Measurements from ENCODE around the gene CARS2. TPM values are rescaled to one million over a fixed set of nuclear protein-coding genes. Genes with fewer than 3 reads are reported as not detected.
A peak's percentile ranks its signal among the peaks of the same experiment; 100 is the strongest.
"Not testable (repeated sequence)": the region's sequence is repeated elsewhere in the genome, so short reads cannot be mapped to it uniquely, and the experiment has no call there.

CARS2 gene
- total RNA-seq, 6 experiments from 2014 or later = 50.1 to 68.0 (median 52.9) TPM

- Mint-ChIP-seq H3K4me3 (peak overlapping the region; percentile 53), H3K27me3 (ENCODE audit: insufficient read depth) (no peaks in the 10 kb centered on the region), H3K4me1 (ENCODE audit: low read depth) (peaks cover 44% of the 10 kb centered on the region), H3K36me3 (ENCODE audit: low read depth) (peaks cover 22% of the 10 kb centered on the region), H3K9me3 (no peaks in the 10 kb centered on the region), H3K27ac (peak overlapping the region; percentile 54)
- peak; percentile 21 for DNase-seq
- TF ChIP-seq CTCF (IDR thresholded peaks at IDR 0.05) = no peak
These were observed 3.1 kb downstream of the CARS2 start for GRCh38 chr13:110702591-110703526.

- no peak overlapping the region for H3K4me3 Mint-ChIP-seq
These were observed 3.8 kb downstream of the CARS2 start for GRCh38 chr13:110702089-110702488.

GRCh38 chr13:110701061-110701460 lies 4.9 kb downstream of the CARS2 start:
- peaks cover 22% of the 10 kb centered on the region for H3K36me3 Mint-ChIP-seq (ENCODE audit: low read depth)
- H3K4me1 Mint-ChIP-seq (ENCODE audit: low read depth) = peaks cover 33% of the 10 kb centered on the region
- not testable (repeated sequence) for H3K9me3 Mint-ChIP-seq; DNase-seq; H3K4me3 Mint-ChIP-seq; H3K27me3 Mint-ChIP-seq (ENCODE audit: insufficient read depth); H3K27ac Mint-ChIP-seq

More at GRCh38 chr13:110702089-110702488, 3.8 kb downstream of the CARS2 start:
- no peak for DNase-seq
- Mint-ChIP-seq H3K4me1 (ENCODE audit: low read depth) (peaks cover 42% of the 10 kb centered on the region), H3K27me3 (ENCODE audit: insufficient read depth) (no peaks in the 10 kb centered on the region), H3K27ac (peak overlapping the region; percentile 25), H3K9me3 (no peaks in the 10 kb centered on the region), H3K36me3 (ENCODE audit: low read depth) (peaks cover 22% of the 10 kb centered on the region)
- no peak for TF ChIP-seq CTCF (IDR thresholded peaks at IDR 0.05)

GRCh38 chr13:110700641-110701040 lies 5.3 kb downstream of the CARS2 start:
- no peaks in the 10 kb centered on the region for H3K27me3 Mint-ChIP-seq (ENCODE audit: insufficient read depth)
- DNase-seq = no peak
- peaks cover 33% of the 10 kb centered on the region for H3K4me1 Mint-ChIP-seq (ENCODE audit: low read depth)
- no peak overlapping the region for H3K27ac Mint-ChIP-seq
- peaks cover 22% of the 10 kb centered on the region for H3K36me3 Mint-ChIP-seq (ENCODE audit: low read depth)
- TF ChIP-seq CTCF (IDR thresholded peaks at IDR 0.05) = no peak
- H3K4me3 Mint-ChIP-seq = no peak overlapping the region
- no peaks in the 10 kb centered on the region for H3K9me3 Mint-ChIP-seq

- Mint-ChIP-seq H3K4me3 (no peak overlapping the region), H3K27ac (no peak overlapping the region)
These were observed 5.7 kb downstream of the CARS2 start for GRCh38 chr13:110700186-110700585.

More at GRCh38 chr13:110700186-110700585, 5.7 kb downstream of the CARS2 start:
- no peak for DNase-seq
- no peaks in the 10 kb centered on the region for H3K9me3 Mint-ChIP-seq
- peaks cover 31% of the 10 kb centered on the region for H3K4me1 Mint-ChIP-seq (ENCODE audit: low read depth)
- peaks cover 22% of the 10 kb centered on the region for H3K36me3 Mint-ChIP-seq (ENCODE audit: low read depth)
- no peaks in the 10 kb centered on the region for H3K27me3 Mint-ChIP-seq (ENCODE audit: insufficient read depth)
- no peak for TF ChIP-seq CTCF (IDR thresholded peaks at IDR 0.05)
